ENCODE data around the gene MAP3K8.
A peak's percentile ranks its signal among the peaks of the same experiment; 100 is the strongest.
"Not testable (repeated sequence)": the region's sequence is repeated elsewhere in the genome, so short reads cannot be mapped to it uniquely, and the experiment has no call there.

MAP3K8 gene

DNA sequence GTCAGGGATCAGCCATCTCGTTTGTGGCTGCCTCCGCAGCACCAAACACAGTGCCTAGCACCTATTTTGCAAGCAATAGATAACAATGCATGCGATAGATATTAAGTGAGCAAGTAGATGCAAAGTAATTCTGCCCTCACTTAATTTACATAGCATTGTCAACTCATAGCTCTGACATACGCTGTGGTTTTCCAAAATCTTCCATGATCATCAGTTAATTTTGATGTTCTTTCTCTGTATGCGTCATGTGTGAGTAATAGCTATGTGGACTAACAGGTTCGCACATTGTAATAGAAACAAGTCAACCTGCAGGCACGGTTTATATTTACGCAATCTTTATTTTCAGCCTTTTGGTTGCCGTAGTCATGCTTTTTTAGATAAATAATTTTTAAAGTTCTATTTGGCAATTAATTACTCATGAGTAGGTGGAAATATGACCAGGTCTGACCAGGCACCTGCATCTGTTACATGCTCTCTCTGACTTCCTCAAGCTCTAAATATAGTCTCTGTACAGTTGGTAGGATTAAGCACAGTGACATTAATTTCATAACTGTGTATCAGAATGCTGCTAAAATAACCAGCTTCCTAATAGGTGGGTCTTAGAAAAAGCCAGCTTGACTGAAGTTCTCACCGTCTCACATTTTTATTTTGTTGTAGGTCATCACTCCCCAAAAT is 13.3 kb downstream of the MAP3K8 start:
- DNase-seq (ENCODE audit: low read depth in 2 of 2), result peak in 1 of 2 experiments; percentile 63

DNA sequence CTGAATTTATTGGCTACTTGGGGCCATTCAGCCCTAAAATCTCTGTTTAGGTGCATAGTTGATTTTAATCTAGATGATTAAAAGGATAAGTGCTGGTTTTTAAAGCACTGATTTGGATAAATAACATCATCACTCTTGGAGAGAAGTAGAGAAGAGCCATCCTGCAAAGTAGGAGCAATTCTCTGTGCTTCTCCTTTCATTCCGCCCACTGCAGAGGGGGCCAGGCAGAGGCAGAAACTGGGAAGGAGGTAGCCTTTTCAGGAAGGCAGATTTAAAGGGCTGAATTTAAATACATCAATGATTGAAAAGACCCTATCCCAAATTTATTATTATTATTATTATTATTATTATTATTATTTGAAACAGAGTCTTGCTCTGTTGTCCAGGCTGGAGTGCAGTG is 14.1 kb downstream of the MAP3K8 start:
- DNase-seq (ENCODE audit: low read depth in 2 of 2), result no peak

DNA sequence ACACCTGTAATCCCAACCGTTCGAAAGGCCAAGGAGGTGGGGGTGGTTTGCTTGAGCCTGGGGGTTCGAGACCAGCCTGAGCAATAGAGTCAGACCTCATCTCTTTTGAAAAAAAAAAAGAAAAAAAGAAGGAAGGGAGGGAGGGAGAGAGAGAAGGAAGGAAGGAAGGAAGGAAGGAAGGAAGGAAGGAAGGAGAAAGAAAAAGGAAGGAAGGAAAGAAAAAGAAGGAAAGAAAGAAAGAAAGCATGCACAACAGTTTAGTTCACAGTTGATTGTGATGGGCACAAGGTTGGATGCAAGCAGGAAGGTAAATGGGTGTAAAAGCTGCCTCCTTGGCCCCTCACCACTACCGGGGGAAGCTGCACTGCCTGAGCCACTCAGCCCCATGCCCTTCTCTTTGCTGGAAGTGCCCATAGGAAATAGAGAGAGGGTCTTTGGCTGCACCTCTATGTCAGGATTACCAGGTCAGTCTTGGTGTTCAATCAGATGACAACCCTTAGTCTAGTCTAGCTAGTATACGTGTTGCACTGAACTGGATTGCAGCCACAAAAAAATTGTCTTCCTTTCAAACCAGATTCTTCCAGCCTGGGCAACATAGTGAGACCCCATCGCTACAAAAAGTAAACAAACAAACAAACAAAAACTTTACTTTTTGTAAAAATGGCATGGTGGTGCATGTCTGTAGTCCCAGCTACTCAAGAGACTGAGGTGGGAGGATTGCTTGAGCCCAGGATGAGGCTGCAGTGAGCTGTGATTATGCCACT is 20.0 kb downstream of the MAP3K8 start:
- DNase-seq (ENCODE audit: low read depth in 2 of 2), result no peak

DNA sequence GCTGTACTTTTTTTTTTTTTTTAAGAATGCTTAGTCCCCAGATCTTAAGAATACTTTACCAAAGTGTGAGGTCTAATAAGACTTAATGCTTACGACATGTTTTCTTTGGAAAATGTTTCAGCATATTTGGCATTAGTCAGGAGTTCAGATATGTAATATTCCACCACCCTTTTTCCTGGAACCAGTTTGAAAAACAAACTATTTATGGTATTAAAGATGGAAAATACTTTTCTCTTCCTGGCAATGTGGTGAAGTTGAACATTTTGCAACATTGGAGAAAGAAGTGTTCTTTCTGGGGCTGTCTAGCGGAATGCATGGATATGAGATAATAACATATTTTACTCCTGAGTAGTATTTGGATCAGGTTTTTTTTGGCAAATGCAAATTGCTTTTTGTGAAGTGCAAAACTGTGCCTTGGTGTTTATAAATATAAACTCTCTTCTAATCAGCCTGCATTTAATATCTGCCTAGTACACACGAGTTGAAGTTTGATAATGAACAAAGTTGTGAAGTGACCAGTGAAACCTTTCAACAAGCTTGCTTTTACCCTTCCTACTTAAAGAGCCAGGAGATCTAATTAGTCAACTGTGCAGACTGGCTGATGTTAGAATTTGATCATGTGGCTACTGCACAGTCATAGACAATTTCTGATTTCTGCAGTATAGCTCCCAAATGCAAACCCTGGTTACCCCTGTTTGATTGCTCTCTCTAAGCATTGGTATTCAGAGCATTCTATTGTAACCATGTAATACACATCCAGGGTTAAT is 20.9 kb downstream of the MAP3K8 start:
- peak; percentile 94 for DNase-seq (ENCODE audit: low read depth in 2 of 2)

DNA sequence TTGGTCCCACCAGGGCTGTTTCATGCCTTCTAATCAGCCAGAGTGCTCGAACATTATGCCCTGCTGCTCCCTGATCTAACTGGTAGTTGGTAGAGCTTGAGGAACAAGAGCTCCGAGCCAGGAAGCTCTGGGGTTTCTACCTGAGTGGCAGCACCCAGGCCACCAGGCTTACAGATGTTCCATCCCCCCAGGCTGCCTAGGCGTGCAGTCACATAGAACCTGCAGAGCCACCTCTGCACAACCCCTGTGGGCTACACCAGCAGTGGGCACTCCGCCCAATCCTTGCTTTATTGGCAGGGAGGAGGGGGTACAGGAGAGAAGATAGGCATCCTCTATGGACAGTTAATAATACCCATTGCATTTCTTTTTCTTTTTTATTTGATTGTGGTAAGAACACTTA is 21.8 kb downstream of the MAP3K8 start:
- DNase-seq (ENCODE audit: low read depth in 2 of 2), result no peak

DNA sequence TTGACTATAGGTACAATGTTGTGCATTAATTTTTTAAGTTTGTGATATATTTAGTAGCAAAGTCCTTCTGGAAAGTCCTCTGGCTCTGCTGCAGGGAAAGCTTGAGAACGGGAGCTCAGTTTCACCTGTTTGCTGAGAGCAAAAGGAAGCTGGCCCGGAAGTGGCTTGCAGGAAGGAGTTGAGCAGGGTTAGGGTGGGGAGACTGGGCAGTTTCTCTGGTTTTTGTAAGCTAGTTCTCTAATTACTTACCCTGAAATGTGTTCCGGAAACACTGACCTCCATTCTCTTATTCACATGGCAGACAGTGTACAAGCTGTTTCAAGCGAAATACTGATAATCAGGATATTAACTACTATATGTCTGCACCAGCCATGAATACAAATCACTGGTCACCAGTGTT is 22.3 kb downstream of the MAP3K8 start:
- DNase-seq (ENCODE audit: low read depth in 2 of 2), result no peak

DNA sequence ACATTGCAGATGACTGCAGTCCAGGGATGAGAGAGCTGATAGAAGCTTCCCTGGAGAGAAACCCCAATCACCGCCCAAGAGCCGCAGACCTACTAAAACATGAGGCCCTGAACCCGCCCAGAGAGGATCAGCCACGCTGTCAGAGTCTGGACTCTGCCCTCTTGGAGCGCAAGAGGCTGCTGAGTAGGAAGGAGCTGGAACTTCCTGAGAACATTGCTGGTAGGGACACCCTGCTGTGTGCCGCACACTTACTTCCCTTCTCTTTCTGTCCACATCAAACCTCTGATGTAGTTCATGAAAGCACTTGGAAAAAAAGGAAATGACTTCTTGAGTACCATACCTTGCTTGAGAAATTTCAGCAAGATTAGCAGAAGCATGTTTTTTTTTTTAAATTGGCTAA is 25.3 kb downstream of the MAP3K8 start:
- no peak for DNase-seq (ENCODE audit: low read depth in 2 of 2)

DNA sequence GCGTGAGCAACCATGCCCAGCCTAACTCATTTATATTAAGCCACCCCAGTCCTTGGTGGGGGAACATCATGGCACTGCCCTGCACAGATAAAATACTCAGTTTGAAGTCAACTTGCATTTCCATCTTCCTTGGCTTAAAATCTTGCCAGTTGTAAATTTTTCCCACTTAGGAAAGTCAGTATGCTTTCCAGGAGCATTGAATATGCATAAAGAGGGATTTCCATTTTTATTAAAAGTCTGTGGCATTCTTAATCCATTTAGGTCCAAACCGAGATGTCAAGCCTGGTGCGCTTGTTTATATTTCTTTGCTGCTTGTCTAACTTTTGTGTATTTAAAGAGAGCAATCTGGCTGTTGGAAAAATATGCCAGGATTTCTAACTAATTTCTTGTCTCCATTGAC is 26.1 kb downstream of the MAP3K8 start:
- DNase-seq (ENCODE audit: low read depth in 2 of 2), result no peak

DNA sequence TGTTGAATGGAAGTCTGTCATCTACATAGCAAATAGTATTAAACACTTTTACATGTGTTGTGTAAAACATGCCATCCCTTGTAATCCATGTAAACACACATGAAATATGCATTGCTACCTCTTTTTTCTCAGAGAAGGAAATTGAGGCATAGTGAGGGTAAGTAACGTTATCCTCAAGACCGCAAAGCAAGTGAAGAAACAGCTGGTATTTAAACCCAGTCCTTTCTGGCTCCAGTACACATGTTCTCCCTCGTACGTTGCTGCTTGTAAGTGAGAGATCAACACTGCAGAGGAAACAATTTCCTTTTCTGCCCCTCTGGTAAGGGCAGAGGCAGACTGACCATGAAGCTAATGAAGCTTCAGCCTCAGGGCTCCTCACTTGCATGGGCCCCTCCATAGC is 28.5 kb downstream of the MAP3K8 start:
- no peak for DNase-seq (ENCODE audit: low read depth in 2 of 2)

DNA sequence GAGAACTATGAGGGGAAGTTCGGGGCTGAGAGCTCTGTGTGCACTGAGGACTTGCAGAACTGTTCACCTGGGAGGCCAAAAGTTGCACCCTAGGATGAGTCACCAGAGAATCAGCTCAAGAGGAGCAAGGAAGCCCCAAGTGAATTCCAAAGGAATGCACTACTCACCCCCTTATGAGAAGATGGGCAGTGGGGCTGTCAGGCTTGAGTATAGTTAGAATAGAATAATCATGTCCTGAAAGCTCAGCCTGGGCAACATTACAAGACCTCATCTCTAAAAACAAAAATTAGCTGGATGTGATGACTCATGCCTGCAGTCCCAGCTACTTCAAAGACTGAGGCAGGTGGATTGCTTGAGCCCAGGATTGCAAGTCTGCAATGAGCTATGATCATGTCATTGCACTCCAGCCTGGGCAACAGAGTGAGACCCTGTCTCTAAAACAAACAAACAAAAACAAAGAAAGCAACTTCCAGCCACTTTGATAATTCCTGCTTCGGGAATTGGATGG is 30.0 kb downstream of the MAP3K8 start:
- peak in 1 of 2 experiments; percentile 4 for DNase-seq (ENCODE audit: low read depth in 2 of 2)

DNA sequence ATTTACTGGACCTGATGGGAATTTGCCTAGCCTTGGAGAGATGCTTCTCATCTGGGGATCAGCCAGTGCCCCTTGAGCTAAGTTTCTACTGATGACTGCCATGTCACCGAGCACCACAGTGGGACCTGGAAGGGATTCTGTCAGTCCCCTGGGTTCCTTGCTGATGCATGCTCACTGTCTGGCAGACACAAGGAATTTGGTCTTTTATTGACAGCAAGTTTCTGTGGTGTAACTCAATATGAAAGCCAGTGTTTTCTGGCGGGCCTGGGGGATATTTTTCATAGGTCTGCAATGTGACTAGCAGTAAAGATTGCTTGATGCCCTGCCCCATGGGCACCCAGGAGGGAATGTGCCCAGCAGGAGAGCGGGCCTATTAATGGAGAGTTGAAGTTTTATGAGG is 30.7 kb downstream of the MAP3K8 start:
- DNase-seq (ENCODE audit: low read depth in 2 of 2), result no peak

DNA sequence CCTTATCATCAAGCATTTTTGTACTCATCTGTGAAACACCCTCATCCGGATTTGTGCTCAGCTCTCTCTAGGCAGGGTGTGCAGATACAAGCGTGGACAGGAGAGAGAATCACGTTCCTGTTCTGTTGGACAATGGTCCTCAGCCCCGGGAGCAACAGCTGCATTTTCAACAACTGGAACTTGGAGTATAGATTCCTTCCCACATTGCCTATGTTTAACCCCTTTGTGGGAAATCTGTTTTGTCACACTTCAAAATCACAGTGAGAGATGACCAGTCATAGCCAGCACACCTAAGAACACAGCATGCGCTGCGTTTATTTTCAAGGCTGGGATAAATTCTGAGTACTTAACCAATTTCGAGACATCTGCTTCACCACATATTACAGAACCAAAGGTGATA is 32.5 kb downstream of the MAP3K8 start:
- no peak for DNase-seq (ENCODE audit: low read depth in 2 of 2)

DNA sequence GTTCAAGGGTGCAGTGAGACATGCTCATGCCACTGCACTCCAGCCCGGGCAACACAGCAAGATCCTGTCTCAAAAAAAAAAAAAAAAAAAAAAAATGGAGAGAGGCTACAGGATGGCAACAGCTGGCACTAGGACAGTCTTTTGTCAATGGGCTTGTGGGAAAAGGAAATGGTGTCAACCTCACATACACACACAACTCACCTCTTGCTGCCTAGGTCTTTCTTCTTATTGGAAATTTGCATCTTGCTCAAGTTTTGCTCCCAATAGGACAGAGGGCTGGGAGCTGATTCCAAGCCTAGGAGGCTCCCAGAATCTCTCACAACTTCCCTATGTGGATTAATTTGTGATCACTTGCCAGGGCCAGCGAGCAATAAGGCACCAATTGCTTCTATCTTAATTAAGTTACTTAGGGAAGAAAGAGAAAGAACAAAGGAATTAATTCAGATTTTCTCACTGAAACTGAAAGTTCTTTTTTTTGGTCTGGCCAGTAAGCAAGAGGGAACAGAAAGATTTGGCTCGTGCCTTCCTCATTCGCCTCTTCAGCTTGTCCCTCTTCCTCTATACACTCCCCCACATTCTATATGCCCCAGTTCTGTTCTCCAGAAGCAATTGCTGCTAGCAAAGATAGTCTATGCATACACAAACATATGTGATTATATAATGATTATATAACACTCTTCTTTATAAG is 33.8 kb downstream of the MAP3K8 start:
- no peak for DNase-seq (ENCODE audit: low read depth in 2 of 2)

DNA sequence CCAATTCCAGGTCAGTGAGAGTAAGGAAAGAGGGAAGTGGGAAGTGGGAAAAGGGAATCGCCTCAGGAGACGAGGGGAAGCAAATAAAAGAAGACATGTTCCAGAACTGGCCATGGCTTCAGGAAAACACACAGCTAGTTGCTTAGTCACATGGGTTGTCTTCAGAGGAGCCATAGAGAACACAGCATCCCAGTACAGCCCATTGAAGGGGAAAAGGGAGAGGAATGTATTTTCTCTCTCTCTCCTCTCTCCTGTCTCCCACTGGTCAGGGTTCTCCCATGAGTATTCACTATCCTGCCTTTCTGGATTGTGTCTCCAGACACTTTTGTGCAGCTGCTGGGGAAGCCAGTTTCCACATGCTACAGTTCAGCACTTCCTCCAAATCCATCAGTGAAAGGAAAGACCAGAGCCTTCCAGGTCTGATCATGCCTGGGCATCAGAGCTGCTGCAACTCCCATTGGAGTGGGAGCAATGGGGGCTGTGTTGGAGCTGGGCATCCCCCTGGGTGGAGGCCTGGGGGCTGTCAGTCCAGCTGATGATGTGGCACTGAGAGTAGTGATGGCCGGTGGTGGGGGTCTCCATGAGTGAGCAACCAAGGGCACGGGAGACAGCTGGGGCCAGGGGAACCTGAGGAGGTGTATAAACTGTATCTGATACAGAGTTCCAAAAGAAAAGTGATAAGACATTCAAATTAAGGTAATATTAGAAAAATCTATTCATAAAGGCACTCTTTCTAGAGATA is 38.6 kb downstream of the MAP3K8 start:
- no peak for DNase-seq (ENCODE audit: low read depth in 2 of 2)

DNA sequence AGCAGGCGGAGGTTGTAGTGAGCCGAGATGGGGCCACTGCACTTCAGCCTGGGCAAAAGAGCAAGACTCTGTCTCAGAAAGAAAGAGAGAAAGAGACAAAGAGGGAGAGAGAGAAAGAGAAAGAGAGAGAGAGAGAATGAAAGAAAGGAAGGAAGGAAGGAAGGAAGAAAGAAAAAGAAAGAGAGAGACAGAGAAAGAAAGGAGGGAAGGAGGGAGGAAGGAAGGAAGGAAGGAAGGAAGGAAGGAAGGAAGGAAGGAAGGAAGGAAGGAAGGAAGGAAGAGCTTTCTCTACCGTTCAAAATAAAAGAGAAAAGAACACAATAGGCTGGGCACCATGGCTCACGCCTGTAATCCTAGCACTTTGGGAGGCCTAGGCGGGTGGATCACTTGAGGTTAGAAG is 41.5 kb downstream of the MAP3K8 start:
- DNase-seq (ENCODE audit: low read depth in 2 of 2), result not testable (repeated sequence)

DNA sequence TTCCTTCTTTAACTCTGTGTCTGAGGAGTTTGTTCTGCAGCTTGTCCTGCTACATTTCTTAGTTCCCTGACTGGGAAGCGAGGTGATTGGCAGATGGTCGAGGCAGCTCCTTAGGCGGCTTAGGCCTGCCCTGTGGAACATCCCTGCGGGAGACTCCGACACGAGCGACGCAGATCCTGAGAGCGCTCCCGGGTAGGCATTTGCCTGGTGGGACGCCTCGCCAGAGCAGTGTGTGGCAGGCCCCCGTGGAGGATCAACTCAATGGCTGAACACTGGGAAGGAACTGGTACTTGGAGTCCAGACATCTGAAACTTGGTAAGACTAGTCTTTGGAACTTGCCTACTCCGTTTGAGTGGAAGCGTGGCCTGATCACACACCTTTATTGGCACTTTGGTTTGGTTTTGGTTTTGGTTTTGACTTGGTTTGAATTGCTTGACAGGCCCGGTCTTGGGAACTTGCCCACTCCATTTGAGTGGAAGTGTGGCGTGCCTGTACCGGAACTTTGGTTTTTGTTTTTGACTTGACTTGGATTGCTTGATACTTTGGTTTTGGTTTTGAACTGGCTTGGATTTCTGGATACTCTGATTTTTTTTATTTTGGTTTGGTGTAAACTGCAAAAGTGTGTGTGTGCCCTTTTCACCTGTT is 42.6 kb downstream of the MAP3K8 start:
- no peak for DNase-seq (ENCODE audit: low read depth in 2 of 2)

DNA sequence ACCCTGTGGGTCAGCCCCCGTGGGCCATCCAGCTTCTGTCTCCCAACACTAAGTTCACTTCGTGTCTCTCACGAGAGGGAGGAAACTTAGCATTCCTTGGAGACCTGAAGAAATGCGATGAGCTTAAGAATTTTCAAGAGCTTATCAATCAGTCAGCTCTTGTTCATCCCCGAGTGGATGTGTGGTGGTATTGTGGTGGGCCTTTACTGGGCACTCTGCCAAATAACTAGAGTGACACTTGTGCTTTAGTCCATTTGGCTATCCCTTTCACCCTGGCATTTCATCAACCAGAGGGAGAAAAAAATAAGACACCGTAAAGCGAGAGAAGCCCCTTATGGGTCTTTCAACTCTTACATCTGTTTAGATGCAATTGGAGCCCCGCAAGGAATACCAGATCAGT is 45.5 kb downstream of the MAP3K8 start:
- not testable (repeated sequence) for DNase-seq (ENCODE audit: low read depth in 2 of 2)

DNA sequence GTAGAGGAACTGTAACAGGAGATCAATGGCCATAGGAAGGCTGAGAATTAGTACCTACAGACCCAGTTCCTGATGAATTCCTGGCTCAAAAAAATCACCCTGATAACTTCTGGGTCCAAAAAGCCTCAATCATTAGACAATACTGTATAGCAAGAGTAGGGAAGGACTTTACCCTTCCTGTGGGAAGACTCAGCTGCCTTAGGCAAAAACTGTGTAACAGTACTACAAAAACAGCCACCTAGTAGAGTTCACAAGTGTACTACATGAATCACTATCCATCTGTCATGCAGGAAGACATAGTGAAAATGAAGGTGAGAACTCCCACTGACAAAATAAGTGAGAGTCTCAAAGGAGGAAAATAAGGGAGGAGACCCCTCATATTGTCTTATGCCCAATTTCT is 47.6 kb downstream of the MAP3K8 start:
- no peak for DNase-seq (ENCODE audit: low read depth in 2 of 2)

DNA sequence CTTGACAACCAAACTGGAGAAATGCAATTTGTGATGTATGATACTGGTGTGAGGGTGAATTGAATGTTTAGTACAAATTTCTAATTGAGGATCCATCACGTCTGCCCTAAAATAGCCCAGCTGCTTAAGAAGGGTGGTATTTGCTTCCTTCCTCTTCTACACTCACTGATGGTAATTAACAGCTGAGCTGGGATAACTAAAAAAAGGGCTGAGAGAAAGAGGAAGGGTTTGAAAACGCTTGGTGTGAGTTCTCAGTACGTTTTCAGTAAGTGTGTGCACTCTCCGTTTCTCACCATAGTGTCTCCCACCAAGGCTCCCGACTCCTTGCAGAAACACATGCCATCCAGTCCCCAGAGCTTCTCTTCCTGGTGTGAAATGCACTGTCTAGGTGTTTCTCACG is 54.3 kb downstream of the MAP3K8 start:
- no peak for DNase-seq (ENCODE audit: low read depth in 2 of 2)

DNA sequence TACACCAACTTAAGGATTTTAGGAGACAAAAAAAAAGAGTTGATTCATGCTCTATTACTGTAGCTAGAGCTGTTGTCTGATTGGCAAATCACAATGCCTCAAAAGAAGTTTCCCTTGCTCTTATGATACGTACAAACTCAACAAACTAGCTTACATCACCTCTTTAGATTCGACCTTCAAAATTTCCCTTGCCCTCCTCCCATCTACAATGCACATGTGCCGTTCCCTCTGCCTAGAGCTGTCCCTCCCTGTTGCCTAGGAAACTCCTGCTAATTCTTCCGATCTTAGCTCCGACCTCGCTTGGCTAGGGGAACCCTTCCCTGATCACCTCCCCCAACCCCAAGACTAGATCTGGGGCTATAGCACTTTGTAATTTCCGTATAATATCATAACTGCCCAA is 55.4 kb downstream of the MAP3K8 start:
- no peak for DNase-seq (ENCODE audit: low read depth in 2 of 2)
